Thyroid gland (tissue), 4 donors: ENCODE data around the gene SPATA17. TPM values are rescaled to one million over a fixed set of nuclear protein-coding genes. Genes with fewer than 3 reads are reported as not detected.

Source experiments
- DNase-seq, 2 donors: peaks; one replicate each; pipeline ENCODE4 v3.0.0-alpha.2; 2019
- H3K27ac ChIP-seq, 3 donors: fragments of 200-600 bp; sonication (generic); 1 replicate in 2 of 3; 2 replicates in 1 of 3; pipeline ENCODE4 v1.5.1; 2016 to 2019; ENCODE audit warnings: mild to moderate bottlenecking in 1 of 3, moderate library complexity in 1 of 3
- H3K27me3 ChIP-seq: fragments of 200-600 bp; sonication (generic); one replicate; pipeline ENCODE4 v1.5.1; 2019
- H3K36me3 ChIP-seq, 2 donors: fragments of 200-600 bp; sonication (generic); one replicate each; pipeline ENCODE4 v1.5.1; 2016 to 2019
- H3K4me1 ChIP-seq, 2 donors: fragments of 200-600 bp; sonication (generic); one replicate each; pipeline ENCODE4 v1.5.1; 2017 to 2019
- H3K4me3 ChIP-seq, 3 donors: fragments of 200-600 bp; sonication (generic); replicated peaks in 1 of 3; 1 replicate in 2 of 3; 2 replicates in 1 of 3; pipeline ENCODE4 v1.5.1; 2016; ENCODE audit warnings: mild to moderate bottlenecking in 1 of 3
- H3K9me3 ChIP-seq: fragments of 200-600 bp; sonication (generic); one replicate; pipeline ENCODE4 v1.5.1; 2017
- CTCF ChIP-seq, 6 experiments: fragments of 200-600 bp in 3 of 6; fragments of 450-650 bp in 3 of 6; sonication (generic) in 3 of 6; IDR thresholded peaks; one replicate each; pipeline ENCODE4 v1.5.1; 2016 to 2019; ENCODE audit warnings: antibody characterized with exemption in 6 of 6, mild to moderate bottlenecking in 2 of 6, inconsistent platforms in 1 of 6, moderate library complexity in 1 of 6
- POLR2A ChIP-seq, 2 donors: fragments of 450-650 bp; IDR thresholded peaks; one replicate each; pipeline ENCODE4 v1.6.1; 2017; ENCODE audit warnings: antibody characterized with exemption in 2 of 2, mild to moderate bottlenecking in 2 of 2, moderate library complexity in 1 of 2
- WGBS, 2 donors: methylation state at CpG; one replicate each; pipeline ENCODE4 v1.1.5; 2017; 5-methylcytosine and 5-hydroxymethylcytosine counted together
- intact Hi-C: fragments of 100-400 bp; cut with DNase I; formaldehyde crosslinking; loops from one replicate; pipeline ENCODE4 v1.15.1; 2023
- total RNA-seq, 4 donors: library from RNA; depleted of rRNA; stranded (reverse); fragments of >200 nt; gene quantifications; one replicate each; pipeline ENCODE4 v1.2.3, GENCODE V29; 2016

The SPATA17 gene
- total RNA-seq, 4 donors from 2014 or later: 1.2 to 5.8 (median 3.2) TPM

- intact Hi-C loops: no loop called here
- no peak for TF ChIP-seq CTCF (IDR thresholded peaks at IDR 0.05)
- TF ChIP-seq POLR2A (IDR thresholded peaks at IDR 0.05): no peak
- WGBS, 2 donors: 78 to 88% methylated on average over 2 of the region's 2 CpGs
These were observed 32.0 kb upstream of the SPATA17 start for GRCh38 chr1:217599154-217599553.

GRCh38 chr1:217602380-217602779 is 28.8 kb upstream of the SPATA17 start:
- intact Hi-C loops: no loop called here
- Histone ChIP-seq H3K4me3 (no peak overlapping the region), H3K36me3 (peaks cover 0 to 5% of the 10 kb centered on the region in 2 donors), H3K27ac (no peak overlapping the region), H3K4me1 (no peaks in the 10 kb centered on the region), H3K27me3 (no peaks in the 10 kb centered on the region), H3K9me3 (no peaks in the 10 kb centered on the region)
- DNase-seq: no peak
- no peak for TF ChIP-seq POLR2A (IDR thresholded peaks at IDR 0.05)
- no peak for TF ChIP-seq CTCF (IDR thresholded peaks at IDR 0.05)

More at GRCh38 chr1:217599154-217599553, 32.0 kb upstream of the SPATA17 start:
- H3K27ac ChIP-seq: no peak overlapping the region
- no peaks in the 10 kb centered on the region for H3K27me3 ChIP-seq
- H3K36me3 ChIP-seq: no peaks in the 10 kb centered on the region
- no peaks in the 10 kb centered on the region for H3K9me3 ChIP-seq
- no peak overlapping the region for H3K4me3 ChIP-seq
- no peak for DNase-seq
- H3K4me1 ChIP-seq: no peaks in the 10 kb centered on the region

DNA sequence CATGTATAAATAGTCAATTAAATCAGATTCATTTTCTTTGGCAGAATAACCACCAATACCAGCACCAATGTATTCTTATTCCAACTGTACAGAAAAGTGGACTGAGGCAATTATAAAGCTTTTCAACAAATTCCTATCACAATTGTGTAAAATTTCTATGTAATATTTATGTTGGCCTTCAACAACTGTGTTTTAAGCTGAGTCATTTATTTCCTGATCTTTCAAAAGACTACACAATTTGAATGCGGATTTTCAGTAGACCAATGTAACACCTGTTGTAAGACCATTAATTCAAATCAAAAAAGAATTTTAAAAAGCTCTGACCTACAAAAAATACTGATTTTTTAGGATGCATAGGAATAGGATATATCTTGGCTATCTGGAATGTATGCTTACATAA is 25.8 kb upstream of the SPATA17 start:
- intact Hi-C loops: no loop called here
- no peaks in the 10 kb centered on the region for H3K9me3 ChIP-seq
- H3K4me1 ChIP-seq: no peaks in the 10 kb centered on the region
- no peak for TF ChIP-seq POLR2A (IDR thresholded peaks at IDR 0.05)
- no peak for TF ChIP-seq CTCF (IDR thresholded peaks at IDR 0.05)
- peaks cover 3 to 5% of the 10 kb centered on the region in 2 donors for H3K36me3 ChIP-seq
- H3K27me3 ChIP-seq: no peaks in the 10 kb centered on the region
- DNase-seq: no peak
- no peak overlapping the region for H3K27ac ChIP-seq
- 89 to 96% methylated on average over 1 of the region's 1 CpG for WGBS, 2 donors
- no peak overlapping the region for H3K4me3 ChIP-seq

- no peaks in the 10 kb centered on the region for H3K4me1 ChIP-seq
- intact Hi-C loops: no loop called here
- 79 to 89% methylated on average over 3 of the region's 3 CpGs for WGBS, 2 donors
- DNase-seq: no peak
- no peak overlapping the region for H3K4me3 ChIP-seq
- H3K27ac ChIP-seq: no peak overlapping the region
- H3K9me3 ChIP-seq: no peaks in the 10 kb centered on the region
- peaks cover 0 to 3% of the 10 kb centered on the region in 2 donors for H3K36me3 ChIP-seq
- no peaks in the 10 kb centered on the region for H3K27me3 ChIP-seq
- TF ChIP-seq POLR2A (IDR thresholded peaks at IDR 0.05) (no peak), CTCF (IDR thresholded peaks at IDR 0.05) (no peak)
These were observed 16.9 kb upstream of the SPATA17 start for GRCh38 chr1:217614200-217614712.

DNA sequence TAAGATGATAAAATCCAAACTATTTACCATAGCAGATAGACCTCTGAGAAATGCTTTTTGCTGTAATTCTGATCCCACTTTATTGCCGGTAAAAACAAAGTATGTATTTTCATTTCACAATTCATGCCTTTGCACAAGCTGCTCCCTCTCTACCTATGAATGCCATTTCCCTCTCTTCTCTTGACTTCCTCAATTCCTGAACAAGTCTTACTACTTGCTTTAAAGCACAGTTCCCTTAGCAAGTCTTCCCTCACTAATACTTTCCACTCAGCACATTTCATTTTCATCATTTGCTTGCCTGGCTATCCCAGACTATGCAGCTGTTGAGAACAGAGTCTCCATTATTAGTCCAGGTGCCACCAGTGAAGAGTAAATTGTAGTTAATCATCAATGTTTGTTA is 14.0 kb upstream of the SPATA17 start:
- Histone ChIP-seq H3K4me3 (no peak overlapping the region), H3K27me3 (no peaks in the 10 kb centered on the region), H3K9me3 (no peaks in the 10 kb centered on the region), H3K36me3 (no peaks in the 10 kb centered on the region), H3K27ac (no peak overlapping the region), H3K4me1 (no peaks in the 10 kb centered on the region)
- intact Hi-C loops: no loop called here
- WGBS, 2 donors: 90 to 96% methylated on average over 1 of the region's 1 CpG
- no peak for TF ChIP-seq POLR2A (IDR thresholded peaks at IDR 0.05)
- no peak for TF ChIP-seq CTCF (IDR thresholded peaks at IDR 0.05)
- DNase-seq: no peak
